Dermis microvascular lymphatic vessel endothelial cell (primary cell): ENCODE data around the gene SNX10. TPM values are rescaled to one million over a fixed set of nuclear protein-coding genes. Genes with fewer than 3 reads are reported as not detected.
"Not testable (repeated sequence)": the region's sequence is repeated elsewhere in the genome, so short reads cannot be mapped to it uniquely, and the experiment has no call there.

Experiments used
- DNase-seq, 2 donors: peaks; one replicate each; pipeline versions ENCODE4 v3.0.0 to v3.0.0-alpha.2; 2010; ENCODE audit warnings: low read depth in 2 of 2
- total RNA-seq: library from RNA; depleted of rRNA; stranded (reverse); fragments of >200 nt; gene quantifications from 2 replicates; pipeline ENCODE4 v1.2.1, GENCODE V29; 2014

Gene SNX10, protein sequence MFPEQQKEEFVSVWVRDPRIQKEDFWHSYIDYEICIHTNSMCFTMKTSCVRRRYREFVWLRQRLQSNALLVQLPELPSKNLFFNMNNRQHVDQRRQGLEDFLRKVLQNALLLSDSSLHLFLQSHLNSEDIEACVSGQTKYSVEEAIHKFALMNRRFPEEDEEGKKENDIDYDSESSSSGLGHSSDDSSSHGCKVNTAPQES
- total RNA-seq = 2.7 and 3.3 TPM in 2 replicates

DNA sequence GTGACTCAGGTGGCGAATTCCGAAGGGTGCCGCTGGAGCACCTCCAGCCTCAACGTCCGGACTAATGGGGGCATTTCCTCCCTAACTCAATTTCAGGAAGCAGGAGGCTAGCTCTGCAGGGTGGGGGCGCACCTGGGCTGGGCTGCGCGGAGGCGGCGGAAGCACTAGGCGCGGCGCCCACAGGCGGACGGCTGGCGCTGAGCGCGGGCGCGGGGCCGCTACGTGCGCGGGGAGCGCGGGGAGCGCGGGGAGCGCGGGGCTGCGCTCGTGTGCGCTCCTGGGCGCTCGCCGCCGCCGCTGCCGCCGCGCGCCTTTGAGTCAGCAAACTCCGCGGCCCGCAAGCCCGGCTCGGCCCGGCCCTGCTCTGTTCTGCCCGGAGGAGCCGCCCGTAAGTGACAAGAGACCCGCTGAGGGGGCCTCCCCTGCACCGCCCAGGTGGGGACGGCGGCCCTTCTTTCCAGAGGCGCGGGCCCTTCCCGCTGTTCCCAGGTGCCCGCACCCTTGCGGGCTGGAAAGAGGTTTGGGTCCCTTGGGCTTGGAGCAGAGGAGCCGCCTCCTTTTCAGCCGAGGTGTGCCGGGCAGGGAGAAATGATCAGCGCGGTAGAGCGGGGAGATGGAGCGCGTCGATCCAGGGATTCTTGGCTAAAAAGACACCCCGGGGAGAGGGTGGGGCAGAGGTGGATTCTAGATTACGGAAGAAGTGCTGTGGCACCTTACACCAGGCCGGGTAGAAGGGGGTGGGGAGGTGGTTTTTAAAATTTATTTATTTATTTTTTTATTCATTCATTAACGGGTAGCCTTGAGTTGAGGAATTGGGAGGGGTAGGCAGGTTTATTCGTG is at the start of gene SNX10:
TSS of gene SNX10 (plus strand) at position 164 of the 840 bp plus-strand sequence. CDS start 54,581 bp downstream, outside the sequence.
- peak in 1 of 2 donors; percentile 27 for DNase-seq

DNA sequence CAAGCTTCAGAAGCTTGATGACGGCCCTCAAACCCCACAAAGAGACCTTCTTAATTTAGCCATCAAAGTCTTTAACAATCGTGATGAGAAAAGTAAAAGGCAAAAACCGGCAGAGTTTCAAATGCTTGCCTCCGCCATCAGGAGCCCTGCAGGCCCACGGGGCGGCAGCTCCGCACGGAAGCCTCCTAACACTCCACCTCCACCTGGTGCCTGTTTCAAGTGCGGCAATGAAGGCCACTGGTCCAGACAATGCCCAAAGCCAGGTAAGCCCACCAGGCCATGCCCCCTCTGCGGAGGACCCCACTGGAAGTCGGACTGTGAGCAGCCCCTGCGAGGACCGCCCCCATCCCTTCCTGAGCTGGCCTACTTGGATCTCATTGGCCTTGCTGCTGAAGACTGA is 46.5 kb upstream of the SNX10 start:
- no peak for DNase-seq

DNA sequence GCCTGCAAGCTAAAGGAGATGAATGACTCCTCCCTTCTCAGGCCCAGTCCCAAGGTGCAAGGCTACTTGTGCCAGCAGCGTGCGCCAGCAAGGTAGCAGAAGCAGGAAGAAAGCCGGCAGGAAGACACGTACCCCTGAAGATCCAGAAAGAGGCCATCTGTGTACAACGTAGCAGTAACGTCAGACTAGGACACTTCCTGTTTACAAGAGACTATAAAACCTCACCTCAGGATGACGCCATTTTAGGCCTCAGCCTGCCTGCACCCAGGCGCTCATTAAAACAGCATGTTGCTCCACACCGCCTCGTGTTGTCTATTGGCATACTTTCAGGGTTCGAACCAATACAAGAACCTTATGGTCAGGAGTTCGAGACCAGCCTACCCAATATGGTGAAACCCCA is 41.4 kb upstream of the SNX10 start:
- DNase-seq = no peak

DNA sequence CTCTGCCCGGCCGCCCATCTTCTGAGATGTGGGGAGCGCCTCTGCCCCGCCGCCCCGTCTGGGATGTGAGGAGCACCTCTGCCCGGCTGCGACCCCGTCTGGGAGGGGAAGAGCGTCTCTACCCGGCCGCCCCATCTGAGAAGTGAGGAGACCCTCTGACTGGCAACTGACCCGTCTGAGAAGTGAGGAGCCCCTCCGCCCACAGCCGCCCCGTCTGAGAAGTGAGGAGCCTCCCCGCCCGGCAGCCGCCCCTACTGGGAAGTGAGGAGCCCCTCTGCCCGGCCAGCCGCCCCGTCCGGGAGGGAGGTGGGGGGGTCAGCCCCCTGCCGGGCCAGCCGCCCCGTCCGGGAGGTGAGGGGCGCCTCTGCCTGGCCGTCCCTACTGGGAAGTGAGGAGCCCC is 29.8 kb upstream of the SNX10 start:
- DNase-seq = not testable (repeated sequence)

DNA sequence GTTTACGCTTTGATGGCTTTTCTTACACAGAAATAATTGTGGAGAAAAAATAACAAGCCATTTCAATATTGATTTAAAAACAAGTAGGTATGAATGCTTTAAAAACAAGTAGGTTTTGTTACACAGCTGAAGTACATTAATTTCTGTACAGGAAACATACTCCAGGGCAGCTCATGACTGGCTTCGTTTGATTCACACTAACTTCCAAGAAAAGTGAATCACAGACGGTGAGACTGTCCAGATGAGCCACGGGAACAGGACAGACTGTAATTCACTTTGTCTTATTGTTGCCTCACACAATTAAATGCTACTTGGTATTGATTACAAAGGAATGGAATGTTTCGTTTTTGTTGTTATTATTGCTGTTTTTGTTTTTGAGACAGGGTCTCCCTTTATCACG is 26.6 kb upstream of the SNX10 start:
- no peak for DNase-seq

DNA sequence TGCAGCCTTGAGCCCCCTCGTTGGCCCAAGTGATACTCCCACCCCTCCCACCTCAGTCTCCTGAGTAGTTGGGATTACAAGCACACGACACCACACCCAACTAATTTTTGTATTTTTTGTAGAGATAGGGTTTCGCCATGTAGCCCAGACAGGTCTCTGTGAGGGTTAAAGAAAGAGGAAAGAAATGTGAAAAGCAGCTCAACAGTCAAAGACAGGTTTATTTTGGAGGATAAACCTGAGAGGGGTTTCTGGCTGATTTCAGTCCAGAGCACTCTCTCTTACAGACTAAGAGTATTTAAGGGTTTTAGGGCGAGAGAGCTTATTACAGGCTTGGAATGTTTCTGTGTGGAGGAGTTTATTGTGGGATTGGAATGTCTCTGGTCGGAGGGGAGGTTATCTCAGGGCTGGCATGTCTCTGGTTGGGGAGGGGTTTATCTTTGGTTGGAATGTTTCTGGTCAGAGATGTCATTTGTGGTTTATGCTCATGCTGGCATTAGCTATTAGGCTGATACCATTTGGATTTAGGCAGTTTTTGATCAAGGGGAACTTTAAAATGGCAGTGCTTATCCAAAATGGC is 26.1 kb upstream of the SNX10 start:
- DNase-seq = no peak

DNA sequence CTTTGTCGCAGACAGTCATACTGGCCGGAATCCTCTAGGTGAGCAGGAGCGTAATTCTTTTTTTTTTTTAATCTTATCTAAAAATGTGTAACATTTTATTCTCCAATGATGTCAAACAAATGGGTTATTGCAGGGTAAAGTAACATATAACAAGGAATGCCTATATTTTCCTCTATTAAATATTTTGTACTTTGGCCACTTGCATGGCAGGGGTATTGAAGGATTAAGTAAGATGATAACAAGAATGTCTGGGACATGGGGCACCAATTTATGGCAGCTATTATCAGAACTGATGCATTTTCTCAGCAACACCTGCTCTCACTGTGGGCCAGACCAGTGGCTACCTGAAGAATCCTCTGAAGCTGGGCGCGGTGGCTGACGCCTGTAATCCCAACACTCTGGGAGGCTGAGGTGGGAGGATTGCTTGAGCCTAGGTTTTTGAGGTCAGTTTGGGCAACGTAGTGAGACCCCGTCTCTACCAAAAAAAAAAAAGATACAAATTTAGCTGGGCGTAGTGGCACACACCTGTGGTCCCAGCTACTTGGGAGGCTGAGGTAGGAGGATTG is 24.0 kb upstream of the SNX10 start:
- no peak for DNase-seq

DNA sequence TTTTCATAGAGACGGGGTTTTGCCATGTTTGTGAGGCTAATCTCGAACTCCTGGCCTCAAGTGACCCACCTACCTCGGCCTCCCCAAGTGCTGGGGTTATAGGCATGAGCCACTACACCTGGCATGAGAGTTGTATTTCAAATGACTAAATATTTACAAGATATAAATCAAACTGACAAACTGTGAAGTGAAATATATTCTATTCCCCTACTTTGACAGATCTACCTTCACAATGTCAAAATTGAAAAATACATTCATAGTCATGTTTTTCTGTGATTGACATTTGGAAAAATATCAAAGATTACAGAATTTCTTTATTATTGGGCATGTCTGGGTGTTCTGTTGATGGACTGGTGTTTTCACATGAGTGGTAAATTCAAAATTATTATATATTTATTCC is 16.4 kb upstream of the SNX10 start:
- DNase-seq = no peak

DNA sequence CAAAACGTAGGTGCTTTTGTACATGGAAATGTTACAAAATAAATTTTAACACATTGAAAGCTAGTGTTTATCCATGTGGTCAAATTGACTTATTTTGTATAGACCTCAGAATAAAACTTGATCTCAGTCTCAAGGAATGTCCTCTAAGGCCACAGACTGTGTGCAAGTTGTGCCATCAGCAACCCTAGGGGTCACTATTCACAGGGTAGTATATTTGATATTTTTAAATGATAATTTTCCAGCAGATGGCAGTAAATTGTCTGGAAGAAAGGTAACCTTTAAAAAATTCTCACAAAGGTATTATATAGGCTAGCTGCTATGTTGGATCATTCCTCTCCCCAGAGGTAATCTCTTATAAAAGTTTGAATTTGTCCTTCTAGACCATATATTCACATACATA is 12.9 kb upstream of the SNX10 start:
- DNase-seq = peak in 1 of 2 donors; percentile 6

DNA sequence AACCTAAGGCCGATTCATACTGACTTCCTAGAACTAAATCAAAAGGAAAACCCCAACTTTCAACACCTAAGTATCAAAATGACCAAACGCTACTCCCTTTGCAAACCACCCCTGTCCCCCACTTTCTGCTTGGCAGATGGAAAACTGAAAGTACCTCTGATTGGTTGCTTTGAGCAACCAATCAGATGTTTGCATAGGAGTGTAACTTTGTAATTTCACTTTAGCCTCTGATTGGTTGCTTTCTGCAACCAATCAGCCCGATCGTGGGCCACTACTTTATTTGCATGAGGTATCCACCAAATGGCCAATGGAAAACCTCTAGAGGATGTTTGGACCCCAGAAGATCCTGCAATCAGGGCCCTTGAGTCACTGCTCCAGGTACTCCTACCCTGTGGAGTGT is 12.3 kb upstream of the SNX10 start:
- DNase-seq = no peak

DNA sequence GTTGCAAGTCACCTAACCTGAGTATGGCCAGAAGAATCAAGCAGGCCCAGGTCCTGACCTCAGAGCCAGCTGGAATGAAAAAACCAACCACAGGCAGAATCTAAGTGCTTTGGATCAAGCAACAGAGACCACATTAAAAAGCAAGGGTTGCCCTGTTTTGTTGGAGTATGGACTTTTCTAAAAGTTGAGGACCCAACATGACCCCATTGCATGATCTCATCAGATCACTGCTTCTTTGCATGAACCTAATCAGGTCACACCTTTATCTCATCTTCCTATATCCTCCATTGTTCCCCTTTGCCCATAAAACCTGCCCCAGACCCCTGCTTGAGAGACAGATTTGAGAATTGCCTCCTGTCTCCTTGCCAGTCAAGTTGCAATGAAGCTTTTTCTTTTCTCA is 11.6 kb upstream of the SNX10 start:
- DNase-seq = no peak

DNA sequence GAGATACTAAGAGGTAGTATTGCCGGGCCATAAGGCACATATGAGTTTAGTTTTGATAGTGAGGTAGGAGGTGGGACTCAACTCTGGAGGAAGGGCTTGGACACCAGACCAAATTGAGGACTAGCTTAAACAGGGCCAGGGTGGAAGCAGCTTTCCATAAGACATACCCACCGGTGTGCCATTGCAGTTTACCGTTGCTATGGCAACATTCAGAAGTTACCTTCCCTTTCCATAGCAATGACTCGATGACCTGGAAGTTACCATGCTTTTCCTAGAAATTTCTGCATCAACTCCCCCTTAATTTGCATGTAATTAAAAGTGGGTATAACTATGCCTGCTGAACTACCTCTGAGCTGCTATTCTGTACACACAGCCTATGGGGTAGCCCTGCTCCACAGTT is 10.9 kb upstream of the SNX10 start:
- no peak for DNase-seq

DNA sequence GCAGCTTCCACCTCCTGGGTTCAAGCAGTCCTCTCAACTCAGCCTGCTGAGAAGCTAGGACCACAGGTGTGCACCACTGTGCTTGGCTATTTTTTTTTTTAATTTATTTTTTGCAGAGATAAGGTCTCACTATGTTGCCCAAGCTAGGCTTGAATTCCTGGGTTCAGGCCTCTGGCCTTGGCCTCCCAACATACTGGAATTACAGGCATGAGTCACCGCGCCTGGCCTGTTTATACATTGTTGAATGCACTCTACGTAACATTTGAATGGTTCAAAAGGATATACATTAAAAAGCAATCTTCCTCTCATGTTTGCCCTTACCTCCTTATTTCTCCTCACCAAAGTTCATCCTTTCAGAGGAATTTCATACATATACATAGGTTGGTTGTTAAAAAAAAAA is 7.2 kb upstream of the SNX10 start:
- DNase-seq = no peak

DNA sequence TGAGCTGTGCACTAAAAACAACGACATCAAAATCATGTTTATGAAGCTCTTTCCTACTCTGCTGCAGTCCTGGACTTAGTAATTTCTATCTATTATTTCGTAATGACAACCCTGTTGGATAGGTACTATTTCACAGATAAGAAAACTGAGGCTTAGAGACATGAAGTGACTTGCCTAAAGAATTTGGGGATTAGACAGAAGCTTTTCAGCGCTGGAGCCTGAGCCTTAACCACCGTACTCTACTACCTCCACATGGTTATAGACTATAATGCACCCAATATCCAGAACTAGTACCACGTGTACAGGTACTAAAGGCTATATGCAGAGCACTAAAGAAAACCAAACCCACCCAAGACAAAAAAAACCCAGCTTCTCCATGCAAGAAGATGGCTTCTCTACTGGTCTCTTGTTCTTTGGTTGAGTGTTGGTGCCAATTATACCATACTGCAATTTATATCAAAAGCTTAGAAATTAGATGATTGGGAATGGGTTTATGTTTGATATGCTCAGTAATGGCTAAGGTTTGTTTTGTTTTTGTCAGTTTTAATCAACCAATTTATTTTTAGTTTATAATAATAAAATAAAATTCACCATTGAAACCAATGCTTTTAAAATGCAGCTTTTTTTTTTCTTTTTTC is 6.5 kb upstream of the SNX10 start:
- DNase-seq = peak in 1 of 2 donors; percentile 22

DNA sequence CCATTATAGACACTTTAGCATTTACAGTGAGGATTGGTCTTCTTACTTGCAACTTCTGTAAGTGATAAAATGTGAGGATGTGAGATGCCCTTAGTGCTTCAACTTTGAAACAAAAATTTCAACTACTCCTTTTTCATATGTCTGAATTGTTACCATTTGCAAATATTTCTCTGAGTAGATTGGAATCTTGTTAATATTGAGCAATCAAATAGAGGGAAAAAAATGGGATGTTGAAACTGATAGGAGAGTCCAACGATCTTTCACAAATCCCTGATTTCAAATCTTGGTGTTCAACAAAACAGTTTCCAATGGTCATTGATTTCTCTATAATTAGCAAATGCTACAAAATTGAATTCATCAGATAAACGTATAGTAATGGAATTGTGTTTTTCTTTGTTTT is 5.5 kb upstream of the SNX10 start:
- DNase-seq = no peak

DNA sequence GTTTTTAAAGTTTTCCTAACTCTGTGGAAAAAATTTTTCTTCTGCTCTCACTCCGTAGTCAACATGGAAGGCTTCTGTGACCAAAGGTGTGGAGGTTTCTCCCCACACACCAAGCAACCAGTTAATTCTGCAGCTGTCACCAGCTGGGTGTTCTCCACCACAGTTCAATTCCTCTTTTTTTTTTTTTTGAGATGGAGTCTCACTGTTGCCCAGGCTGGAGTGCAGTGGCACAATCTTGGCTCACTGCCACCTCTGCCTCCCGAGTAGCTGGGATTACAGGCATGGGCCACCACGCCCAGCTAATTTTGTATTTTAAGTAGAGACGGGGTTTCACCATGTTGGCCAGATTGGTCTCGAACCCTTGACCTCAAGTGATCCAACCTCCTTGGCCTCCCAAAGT is 3.5 kb upstream of the SNX10 start:
- not testable (repeated sequence) for DNase-seq

DNA sequence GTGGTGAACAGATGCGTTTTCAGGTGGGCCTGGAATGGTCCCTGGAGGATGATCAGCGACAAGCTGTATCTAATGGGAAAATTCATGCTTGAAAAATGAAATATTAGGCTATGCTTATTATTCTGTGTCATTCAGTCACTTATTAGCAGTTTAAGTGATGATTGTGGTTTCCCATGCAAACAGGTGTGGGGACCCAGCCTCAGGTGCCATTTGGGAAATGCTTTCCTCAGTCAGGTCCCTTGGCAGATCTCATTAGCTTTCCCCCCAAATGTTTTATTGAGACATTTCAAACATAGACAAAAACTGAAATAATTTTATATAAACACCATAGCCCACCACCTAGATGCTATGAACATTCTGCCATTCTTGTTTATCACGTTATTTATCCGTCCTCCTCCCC is 411 bp upstream of the SNX10 start:
- no peak for DNase-seq

DNA sequence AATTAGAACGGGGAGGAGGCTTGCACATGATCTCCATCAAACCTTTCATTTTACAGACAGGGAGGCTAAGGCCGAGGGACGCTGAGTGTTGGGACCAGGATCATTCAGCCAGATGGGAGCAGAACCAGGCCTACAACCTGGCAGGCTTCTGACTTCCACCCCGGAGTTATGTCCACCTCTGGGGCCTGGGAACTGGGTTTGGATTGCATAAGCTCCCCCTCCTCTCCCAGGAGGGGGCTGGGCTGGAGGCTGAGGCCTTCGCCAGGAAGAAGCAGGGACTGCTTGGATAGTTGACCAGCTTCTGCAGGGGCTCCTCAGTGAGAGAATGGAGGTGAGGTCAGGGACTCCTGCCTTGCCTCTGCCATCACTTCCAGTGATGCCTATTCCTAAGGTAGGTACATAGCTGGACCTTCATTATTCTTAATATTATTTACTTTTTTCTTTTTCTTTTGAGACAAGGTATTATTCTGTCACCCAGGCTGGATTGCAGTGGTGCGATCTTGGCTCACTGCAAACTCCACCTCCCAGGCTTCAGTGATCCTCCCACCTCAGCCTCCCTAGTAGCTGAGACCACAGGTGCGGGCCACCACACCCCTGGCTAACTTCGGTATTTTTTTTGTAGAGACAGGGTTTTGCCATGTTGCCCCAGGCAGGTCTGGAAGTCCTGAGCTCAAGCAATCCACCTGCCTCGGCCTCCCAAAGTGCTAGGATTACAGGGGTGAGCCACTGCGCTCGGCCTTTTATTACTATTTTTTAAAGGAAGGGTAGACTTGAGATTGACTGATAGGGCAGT is 1.3 kb downstream of the SNX10 start:
- no peak for DNase-seq

DNA sequence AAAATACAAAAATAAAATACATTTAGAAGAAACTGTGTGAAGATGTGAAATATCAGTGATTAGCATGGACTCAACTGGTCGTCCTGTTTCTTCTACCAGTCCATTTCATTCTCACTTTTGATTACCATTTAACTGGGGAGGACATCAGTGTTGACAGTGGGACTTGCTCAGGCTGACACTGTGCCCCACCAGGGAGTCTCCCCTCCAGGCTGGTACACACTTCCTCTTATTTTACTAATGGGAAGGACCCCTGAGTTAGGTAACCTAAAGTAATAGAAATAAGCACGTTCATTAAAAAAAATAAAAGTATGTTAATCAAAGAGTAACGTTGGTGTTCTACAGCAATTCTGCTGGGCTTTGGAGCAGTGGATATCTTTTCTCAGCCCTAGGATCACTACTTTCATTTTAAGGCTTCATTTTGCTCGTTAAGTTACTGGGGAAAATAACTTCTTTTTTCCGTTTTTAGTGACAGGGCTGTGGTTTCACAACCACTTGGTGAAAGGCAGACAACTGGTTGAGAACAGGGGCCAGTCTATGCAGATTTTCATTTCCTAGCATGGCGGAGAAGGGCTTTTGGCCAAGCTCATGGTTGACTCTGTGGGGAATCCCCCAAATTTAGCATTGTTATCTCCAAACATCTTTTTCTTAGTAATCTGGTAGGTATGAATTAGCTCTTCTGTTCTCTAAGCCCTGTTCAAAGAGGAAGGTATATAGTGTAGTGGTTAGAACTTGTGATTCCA is 2.1 kb downstream of the SNX10 start:
- DNase-seq = no peak

DNA sequence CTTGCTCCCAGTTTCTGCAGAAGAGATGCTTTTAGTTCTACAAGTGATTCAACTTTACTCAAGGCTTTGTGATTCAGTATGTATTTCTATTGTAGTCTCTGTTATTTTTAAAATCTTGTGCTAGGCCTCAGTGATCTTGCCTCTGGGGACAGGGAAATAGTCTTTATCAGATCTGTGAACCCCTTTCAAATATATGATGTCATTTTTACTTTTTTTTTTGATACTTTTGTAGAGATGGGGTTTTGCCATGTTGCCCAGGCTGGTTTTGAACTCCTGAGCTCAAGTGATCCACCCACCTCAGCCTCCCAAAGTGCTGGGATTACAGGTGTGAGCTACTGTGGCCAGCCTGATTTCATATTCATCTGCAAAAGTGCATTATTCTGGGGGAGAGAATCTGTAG is 3.4 kb downstream of the SNX10 start:
- no peak for DNase-seq

DNA sequence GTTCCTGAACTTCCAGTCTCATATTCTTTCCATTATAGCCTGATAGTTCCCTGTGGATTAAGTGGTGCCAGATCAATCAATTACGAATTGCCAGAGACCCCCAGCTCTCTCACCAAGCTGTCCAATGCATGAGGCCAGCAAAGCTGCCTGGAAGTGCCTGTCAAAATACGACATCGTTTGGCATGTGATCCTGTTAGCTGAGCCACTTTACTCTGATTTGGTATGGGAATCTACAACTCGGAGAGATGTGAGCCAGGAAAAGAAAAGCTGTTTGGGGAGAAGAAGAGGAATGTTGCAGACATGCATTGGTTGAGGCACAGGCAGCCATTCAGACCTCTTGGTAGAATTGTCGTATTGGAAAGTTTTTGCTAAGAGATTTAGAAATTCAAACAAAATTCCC is 3.9 kb downstream of the SNX10 start:
- DNase-seq = no peak
